GM19193 (cell line): ENCODE measurements around the gene ABCC2.

Experiments used
- POLR2A ChIP-seq: IDR thresholded peaks from 4 replicates; pipeline ENCODE4 v1.6.1; 2011; ENCODE audit not compliant: insufficient read depth, insufficient read length; ENCODE audit errors: extremely low read depth

ABCC2 gene

DNA sequence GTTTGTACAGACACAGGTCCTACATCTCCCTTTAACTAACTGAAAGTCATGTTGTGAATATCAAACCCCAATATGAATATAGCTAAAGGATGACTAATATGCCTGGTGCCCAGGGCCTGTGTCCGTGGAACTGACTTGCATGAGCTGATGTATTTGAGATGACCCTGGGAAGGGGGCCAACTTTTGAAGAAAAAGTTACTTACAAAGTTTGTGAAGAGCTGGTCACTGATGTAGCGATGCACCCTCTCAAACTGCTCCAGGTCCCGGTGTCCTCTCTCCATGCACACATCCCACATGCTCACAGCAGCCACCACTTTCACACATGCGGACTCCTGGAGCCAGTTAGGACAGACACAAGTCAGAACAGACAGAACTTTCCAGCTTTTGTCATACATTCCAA is 106.2 kb downstream of the ABCC2 start:
- no peak for TF ChIP-seq POLR2A

DNA sequence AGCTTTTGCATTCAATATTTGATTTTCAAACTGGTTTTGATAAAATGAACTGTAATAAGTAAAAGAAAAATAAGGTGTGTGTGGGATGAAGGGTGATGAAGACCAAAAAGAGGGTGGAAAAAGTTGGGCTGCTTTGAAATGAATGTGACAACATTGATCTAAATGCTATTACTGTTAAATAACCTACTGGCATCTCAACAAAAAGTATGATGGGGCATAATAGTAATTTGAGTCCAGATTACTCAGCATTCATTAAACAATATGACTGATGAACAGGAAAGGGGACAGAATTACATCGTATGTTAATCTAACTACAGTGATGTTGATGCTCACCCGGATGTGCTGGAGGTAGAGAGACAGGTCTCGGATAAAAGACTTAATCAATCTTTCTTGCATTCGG is 112.2 kb downstream of the ABCC2 start:
- no peak for TF ChIP-seq POLR2A

DNA sequence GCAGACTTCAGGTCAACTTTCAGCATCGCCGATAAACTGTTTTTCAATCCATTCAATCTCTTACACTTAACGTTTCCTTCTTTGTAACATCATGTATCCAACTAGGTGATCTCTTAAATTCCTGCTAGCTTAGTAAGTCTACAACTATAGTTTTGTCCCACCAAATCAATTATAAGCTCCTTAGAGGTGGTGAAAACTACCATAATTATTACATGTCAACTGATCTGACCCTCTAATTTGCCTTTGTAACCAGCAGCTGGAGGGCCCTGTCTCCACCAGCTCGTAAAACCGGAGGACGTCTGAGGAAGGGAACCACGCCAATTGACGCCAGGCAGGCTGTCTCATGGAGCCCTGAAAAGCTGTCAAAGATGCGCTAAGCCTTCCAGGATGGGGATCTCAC is 113.4 kb downstream of the ABCC2 start:
- TF ChIP-seq POLR2A = no peak
